NOMO-1 treated with DMSO at 0.1 percent for 48 hours (cell line): ENCODE measurements around the gene CSF3.
A peak's percentile ranks its signal among the peaks of the same experiment; 100 is the strongest.

Experiments
- DNase-seq: peaks from one replicate; lab custom pipeline; 2025; ENCODE audit not compliant: unreplicated experiment; lab: John Stamatoyannopoulos, UW

Gene CSF3

GRCh38 chr17:40060887-40061608, 45.8 kb downstream of the CSF3 start:
- no peak for DNase-seq

- DNase-seq, result no peak
Measured at GRCh38 chr17:40061609-40062038, 46.4 kb downstream of the CSF3 start.

GRCh38 chr17:40062329-40063186, 47.3 kb downstream of the CSF3 start, which contains the start of gene THRA:
THRA (plus strand) TSS chr17:40062965; CDS start chr17:40074489, 11,524 bp downstream.
- peak; percentile 46 for DNase-seq

GRCh38 chr17:40063187-40063771, 48.0 kb downstream of the CSF3 start:
- DNase-seq, result peak; percentile 78

GRCh38 chr17:40063901-40064531, 48.8 kb downstream of the CSF3 start:
- DNase-seq, result no peak

- no peak for DNase-seq
Measured at GRCh38 chr17:40064971-40065768, 49.9 kb downstream of the CSF3 start.

GRCh38 chr17:40065769-40066510, 50.7 kb downstream of the CSF3 start:
- DNase-seq, result no peak
